Measurements from ENCODE around the gene HAPLN2. TPM values are rescaled to one million over a fixed set of nuclear protein-coding genes. Genes with fewer than 3 reads are reported as not detected.

The HAPLN2 gene
- total and polyA plus RNA-seq, 2 experiments from 2014 or later: not detected

- Histone ChIP-seq H3K9me2 (replicated peaks; ENCODE audit: insufficient read depth) (no peaks in the 10 kb centered on the region), H3K9me3 (ENCODE audit: low read depth) (no peaks in the 10 kb centered on the region), H3K4me1 (ENCODE audit: insufficient read depth) (peaks cover 9% of the 10 kb centered on the region), H3K4me3 (no peak overlapping the region), H3K4me2 (no peak overlapping the region), H4K20me1 (ENCODE audit: insufficient read depth, poor library complexity, severe bottlenecking) (no peaks in the 10 kb centered on the region), H3K36me3 (replicated peaks; ENCODE audit: insufficient read depth, low read depth) (no peaks in the 10 kb centered on the region), H3K27ac (no peak overlapping the region), H2AFZ (no peak overlapping the region), H3K79me2 (peaks cover 21% of the 10 kb centered on the region), H3K27me3 (no peaks in the 10 kb centered on the region)
- no peak for DNase-seq (ENCODE audit: low spot score)
- TF ChIP-seq EZH2phosphoT487 (IDR thresholded peaks at IDR 0.05; ENCODE audit: low read depth, severe bottlenecking, unreplicated experiment) (no peak), CTCF (IDR thresholded peaks at IDR 0.05; ENCODE audit: poor library complexity) (no peak), EZH2 (IDR thresholded peaks at IDR 0.05; ENCODE audit: borderline replicate concordance) (no peak)
- WGBS (ENCODE audit: low lambda C conversion rate, missing lambda C conversion rate): 90% methylated on average over 4 of the region's 4 CpGs
Measured at GRCh38 chr1:156598731-156599432, 20.3 kb upstream of the HAPLN2 start.

GRCh38 chr1:156599811-156600210 lies 19.4 kb upstream of the HAPLN2 start:
- no peak for DNase-seq (ENCODE audit: low spot score)
- TF ChIP-seq EZH2 (IDR thresholded peaks at IDR 0.05; ENCODE audit: borderline replicate concordance): no peak
- no peak for TF ChIP-seq EZH2phosphoT487 (IDR thresholded peaks at IDR 0.05; ENCODE audit: low read depth, severe bottlenecking, unreplicated experiment)
- no peak for TF ChIP-seq CTCF (IDR thresholded peaks at IDR 0.05; ENCODE audit: poor library complexity)
- H3K9me3 ChIP-seq (ENCODE audit: low read depth): no peaks in the 10 kb centered on the region
- no peak overlapping the region for H3K27ac ChIP-seq
- H4K20me1 ChIP-seq (ENCODE audit: insufficient read depth, poor library complexity, severe bottlenecking): no peaks in the 10 kb centered on the region
- no peaks in the 10 kb centered on the region for H3K27me3 ChIP-seq
- H3K9me2 ChIP-seq (replicated peaks; ENCODE audit: insufficient read depth): no peaks in the 10 kb centered on the region
- no peak overlapping the region for H3K4me3 ChIP-seq
- H3K36me3 ChIP-seq (replicated peaks; ENCODE audit: insufficient read depth, low read depth): no peaks in the 10 kb centered on the region
- no peak overlapping the region for H2AFZ ChIP-seq
- peaks cover 9% of the 10 kb centered on the region for H3K4me1 ChIP-seq (ENCODE audit: insufficient read depth)
- H3K4me2 ChIP-seq: peak overlapping the region; percentile 85
- 80% methylated on average over 3 of the region's 3 CpGs for WGBS (ENCODE audit: low lambda C conversion rate, missing lambda C conversion rate)
- peaks cover 21% of the 10 kb centered on the region for H3K79me2 ChIP-seq

- Histone ChIP-seq H2AFZ (peak overlapping the region; percentile 97), H3K4me3 (peak overlapping the region; percentile 67), H3K4me2 (peak overlapping the region; percentile 85), H3K79me2 (peaks cover 21% of the 10 kb centered on the region), H3K27ac (peak overlapping the region; percentile 82), H4K20me1 (ENCODE audit: insufficient read depth, poor library complexity, severe bottlenecking) (no peaks in the 10 kb centered on the region), H3K9me2 (replicated peaks; ENCODE audit: insufficient read depth) (no peaks in the 10 kb centered on the region), H3K4me1 (ENCODE audit: insufficient read depth) (peaks cover 9% of the 10 kb centered on the region), H3K36me3 (replicated peaks; ENCODE audit: insufficient read depth, low read depth) (no peaks in the 10 kb centered on the region), H3K27me3 (no peaks in the 10 kb centered on the region), H3K9me3 (ENCODE audit: low read depth) (no peaks in the 10 kb centered on the region)
- TF ChIP-seq CTCF (IDR thresholded peaks at IDR 0.05; ENCODE audit: poor library complexity) (no peak), EZH2 (IDR thresholded peaks at IDR 0.05; ENCODE audit: borderline replicate concordance) (no peak), EZH2phosphoT487 (IDR thresholded peaks at IDR 0.05; ENCODE audit: low read depth, severe bottlenecking, unreplicated experiment) (no peak)
- no peak for DNase-seq (ENCODE audit: low spot score)
- WGBS (ENCODE audit: low lambda C conversion rate, missing lambda C conversion rate): 10% methylated on average over 13 of the region's 13 CpGs
Measured at GRCh38 chr1:156600733-156601121, 18.5 kb upstream of the HAPLN2 start.

Data from hepatocyte (in vitro differentiated cells).